Measurements from ENCODE around the gene KANSL1. TPM values are rescaled to one million over a fixed set of nuclear protein-coding genes. Genes with fewer than 3 reads are reported as not detected.

Gene KANSL1
- total and polyA plus RNA-seq, 2 donors (not counting 1 experiment from before 2014, with no cell fraction given), result 36.8 to 233 TPM

DNA sequence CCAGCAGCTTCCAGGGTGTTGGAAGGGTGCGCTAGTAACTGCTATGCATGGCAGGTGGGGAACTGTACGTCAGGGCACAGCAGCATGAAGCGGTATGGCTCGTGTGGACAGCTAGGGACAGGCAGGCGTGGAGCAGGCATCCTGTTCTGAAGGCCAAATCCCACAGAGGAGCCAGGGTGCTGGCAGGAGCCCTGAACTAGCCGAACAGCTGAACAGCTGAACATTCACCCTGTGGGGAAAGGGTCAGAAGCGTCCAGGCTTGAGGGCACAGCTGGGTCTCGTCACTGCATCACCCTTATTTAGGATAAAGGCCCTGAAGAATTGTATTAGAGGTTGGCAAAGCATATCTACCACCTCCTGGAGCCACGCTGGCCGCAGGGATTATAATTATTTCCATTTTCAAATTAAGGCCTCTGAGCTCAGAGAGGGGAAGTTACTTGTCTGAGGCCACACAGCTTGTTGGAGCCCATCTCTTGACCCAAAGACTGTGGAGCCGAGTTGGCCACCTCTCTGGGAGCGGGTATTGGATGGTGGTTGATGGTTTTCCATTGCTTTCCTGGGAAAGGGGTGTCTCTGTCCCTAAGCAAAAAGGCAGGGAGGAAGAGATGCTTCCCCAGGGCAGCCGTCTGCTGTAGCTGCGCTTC, 197.5 kb downstream of the KANSL1 start:
- no peak overlapping the region for H3K4me2 ChIP-seq (replicated peaks; ENCODE audit: low read depth, low read length, poor library complexity, severe bottlenecking)
- no peak overlapping the region for H3K4me3 Mint-ChIP-seq
- no peak overlapping the region for H2AFZ ChIP-seq (ENCODE audit: insufficient read depth, low read depth, low read length, poor library complexity, severe bottlenecking)
- H3K4me3 ChIP-seq (ENCODE audit: control extremely low read depth in 1 of 5, extremely low read depth in 1 of 5, insufficient read depth in 1 of 5, low read depth in 2 of 5, low read length in 4 of 5), result no peak overlapping the region
- intact Hi-C loops (cut with micrococcal nuclease), result no loop called here
- CTCF ChIA-PET, result interaction anchor here (1.1 to 2.0 kb wide), 2 partner anchors 8 to 217 kb away, joined by 5 to 6 read pairs; no protein-coding TSS in a partner anchor
- H3K36me3 ChIP-seq (replicated peaks in 1 of 2; ENCODE audit: control extremely low read depth in 1 of 2, control insufficient read depth in 1 of 2, extremely low read depth in 1 of 2, insufficient read depth in 2 of 2, low read length in 1 of 2), result no peaks in the 10 kb centered on the region
- H3K4me1 Mint-ChIP-seq, result no peaks in the 10 kb centered on the region
- 89% methylated on average over 11 of the region's 14 CpGs for WGBS (ENCODE audit: insufficient coverage)
- POLR2A ChIA-PET, result interaction anchor here (0.6 kb wide), 1 partner anchor 1118 kb away, joined by 4 read pairs; no protein-coding TSS in a partner anchor
- no peak overlapping the region for H3K27ac Mint-ChIP-seq
- H3K27ac ChIP-seq (ENCODE audit: low read length in 2 of 2), result no peak overlapping the region
- H4K20me1 ChIP-seq (ENCODE audit: control insufficient read depth, insufficient read depth, low read length, poor library complexity, severe bottlenecking), result no peaks in the 10 kb centered on the region
- DNase-seq, result no peak
- no peak for TF ChIP-seq EZH2 (IDR thresholded peaks at IDR 0.05; ENCODE audit: borderline replicate concordance, insufficient read depth, low read depth, low read length, poor library complexity, severe bottlenecking)
- TF ChIP-seq, protein P1, sequence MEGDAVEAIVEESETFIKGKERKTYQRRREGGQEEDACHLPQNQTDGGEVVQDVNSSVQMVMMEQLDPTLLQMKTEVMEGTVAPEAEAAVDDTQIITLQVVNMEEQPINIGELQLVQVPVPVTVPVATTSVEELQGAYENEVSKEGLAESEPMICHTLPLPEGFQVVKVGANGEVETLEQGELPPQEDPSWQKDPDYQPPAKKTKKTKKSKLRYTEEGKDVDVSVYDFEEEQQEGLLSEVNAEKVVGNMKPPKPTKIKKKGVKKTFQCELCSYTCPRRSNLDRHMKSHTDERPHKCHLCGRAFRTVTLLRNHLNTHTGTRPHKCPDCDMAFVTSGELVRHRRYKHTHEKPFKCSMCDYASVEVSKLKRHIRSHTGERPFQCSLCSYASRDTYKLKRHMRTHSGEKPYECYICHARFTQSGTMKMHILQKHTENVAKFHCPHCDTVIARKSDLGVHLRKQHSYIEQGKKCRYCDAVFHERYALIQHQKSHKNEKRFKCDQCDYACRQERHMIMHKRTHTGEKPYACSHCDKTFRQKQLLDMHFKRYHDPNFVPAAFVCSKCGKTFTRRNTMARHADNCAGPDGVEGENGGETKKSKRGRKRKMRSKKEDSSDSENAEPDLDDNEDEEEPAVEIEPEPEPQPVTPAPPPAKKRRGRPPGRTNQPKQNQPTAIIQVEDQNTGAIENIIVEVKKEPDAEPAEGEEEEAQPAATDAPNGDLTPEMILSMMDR (IDR thresholded peaks at IDR 0.05), result no peak
- no peaks in the 10 kb centered on the region for H3K27me3 Mint-ChIP-seq
- H3K27me3 ChIP-seq (replicated peaks in 1 of 4; ENCODE audit: control extremely low read depth in 1 of 4, control insufficient read depth in 3 of 4, insufficient read depth in 4 of 4, low read length in 3 of 4), result no peaks in the 10 kb centered on the region
- H3K9me3 ChIP-seq (ENCODE audit: control extremely low read depth in 1 of 3, control insufficient read depth in 2 of 3, insufficient read depth in 1 of 3, low read length in 2 of 3), result no peaks in the 10 kb centered on the region
- no peak overlapping the region for H3K9ac ChIP-seq (ENCODE audit: low read length)
- ATAC-seq (ENCODE audit: low read depth), result no peak
- H3K4me1 ChIP-seq (ENCODE audit: control insufficient read depth in 2 of 2, insufficient read depth in 2 of 2, low read length in 2 of 2), result no peaks in the 10 kb centered on the region
- H3K79me2 ChIP-seq (ENCODE audit: control insufficient read depth, insufficient read depth, low read length), result no peaks in the 10 kb centered on the region
- no peaks in the 10 kb centered on the region for H3K9me3 Mint-ChIP-seq (ENCODE audit: insufficient read depth)

DNA sequence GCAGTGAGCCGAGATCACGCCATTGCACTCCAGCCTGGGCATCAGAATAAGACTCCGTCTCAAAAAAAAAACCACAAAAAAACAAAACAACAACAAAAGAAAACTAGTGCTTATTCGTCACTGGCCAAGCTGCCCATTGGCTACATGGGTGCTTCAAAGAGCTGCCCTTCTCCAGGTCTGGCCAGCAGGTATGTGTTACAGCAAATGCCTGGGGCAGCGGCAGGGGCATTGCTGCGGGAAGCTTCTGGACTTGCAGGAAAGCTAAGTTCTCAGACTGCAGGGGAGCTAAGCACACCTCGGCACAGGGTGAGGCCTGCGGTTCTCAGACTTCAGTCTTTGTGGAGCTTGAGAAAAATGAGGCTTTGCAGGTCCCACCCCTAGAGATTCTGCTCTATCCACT, 198.2 kb downstream of the KANSL1 start:
- DNase-seq, result no peak
- ATAC-seq (ENCODE audit: low read depth), result no peak
- Histone ChIP-seq H3K4me1 (ENCODE audit: control insufficient read depth in 2 of 2, insufficient read depth in 2 of 2, low read length in 2 of 2) (no peaks in the 10 kb centered on the region), H2AFZ (ENCODE audit: insufficient read depth, low read depth, low read length, poor library complexity, severe bottlenecking) (no peak overlapping the region), H3K79me2 (ENCODE audit: control insufficient read depth, insufficient read depth, low read length) (no peaks in the 10 kb centered on the region), H3K4me2 (replicated peaks; ENCODE audit: low read depth, low read length, poor library complexity, severe bottlenecking) (no peak overlapping the region), H3K27ac (ENCODE audit: low read length in 2 of 2) (no peak overlapping the region), H4K20me1 (ENCODE audit: control insufficient read depth, insufficient read depth, low read length, poor library complexity, severe bottlenecking) (no peaks in the 10 kb centered on the region), H3K9me3 (ENCODE audit: control extremely low read depth in 1 of 3, control insufficient read depth in 2 of 3, insufficient read depth in 1 of 3, low read length in 2 of 3) (no peaks in the 10 kb centered on the region), H3K27me3 (replicated peaks in 1 of 4; ENCODE audit: control extremely low read depth in 1 of 4, control insufficient read depth in 3 of 4, insufficient read depth in 4 of 4, low read length in 3 of 4) (no peaks in the 10 kb centered on the region), H3K36me3 (replicated peaks in 1 of 2; ENCODE audit: control extremely low read depth in 1 of 2, control insufficient read depth in 1 of 2, extremely low read depth in 1 of 2, insufficient read depth in 2 of 2, low read length in 1 of 2) (no peaks in the 10 kb centered on the region), H3K9ac (ENCODE audit: low read length) (no peak overlapping the region), H3K4me3 (ENCODE audit: control extremely low read depth in 1 of 5, extremely low read depth in 1 of 5, insufficient read depth in 1 of 5, low read depth in 2 of 5, low read length in 4 of 5) (no peak overlapping the region)
- TF ChIP-seq EZH2 (IDR thresholded peaks at IDR 0.05; ENCODE audit: borderline replicate concordance, insufficient read depth, low read depth, low read length, poor library complexity, severe bottlenecking), result no peak
- TF ChIP-seq, protein P1 (IDR thresholded peaks at IDR 0.05), result no peak
- H3K4me1 Mint-ChIP-seq, result no peaks in the 10 kb centered on the region
- H3K27me3 Mint-ChIP-seq, result no peaks in the 10 kb centered on the region
- H3K27ac Mint-ChIP-seq, result no peak overlapping the region
- 98% methylated on average over 5 of the region's 8 CpGs for WGBS (ENCODE audit: insufficient coverage)
- no peaks in the 10 kb centered on the region for H3K9me3 Mint-ChIP-seq (ENCODE audit: insufficient read depth)
- ChIA-PET CTCF (interaction anchor here (1.1 to 2.0 kb wide), 2 partner anchors 9 to 218 kb away, joined by 5 to 6 read pairs; no protein-coding TSS in a partner anchor), POLR2A (no interaction called here)
- intact Hi-C loops (cut with micrococcal nuclease), result no loop called here
- no peak overlapping the region for H3K4me3 Mint-ChIP-seq
